GM19351 (cell line): ENCODE measurements around the gene FMN2.

Source experiments
- ATAC-seq: cut with Tn5 transposase; IDR thresholded peaks from one replicate; pipeline ENCODE4 v1.9.1; 2021; ENCODE audit warnings: mild to moderate bottlenecking, moderate library complexity; ENCODE audit not compliant: unreplicated experiment

The FMN2 gene

DNA sequence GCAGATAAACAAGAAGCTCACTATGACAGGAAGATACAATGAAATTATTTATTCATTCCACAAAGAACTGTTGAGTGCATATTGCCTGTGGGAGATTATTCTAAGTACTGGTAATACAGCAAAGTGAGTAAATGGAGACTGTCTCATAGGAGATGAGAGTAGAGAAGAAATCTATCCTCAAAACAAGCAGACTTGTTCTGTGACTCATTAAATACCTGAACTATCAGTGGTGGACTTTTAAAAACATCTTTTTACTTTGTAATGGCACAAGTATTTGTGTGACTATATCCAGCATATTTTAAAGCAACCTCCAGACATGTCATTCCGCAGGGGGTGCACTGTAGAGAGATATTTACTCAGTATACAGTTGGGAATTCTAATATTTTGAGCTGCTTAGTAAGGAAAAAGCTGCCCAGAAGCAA is 259.2 kb downstream of the FMN2 start:
- no peak for ATAC-seq

GRCh38 chr1:240351690-240352089 is 260.0 kb downstream of the FMN2 start:
- no peak for ATAC-seq

- no peak for ATAC-seq
Measured at GRCh38 chr1:240352769-240353168, 261.1 kb downstream of the FMN2 start.

GRCh38 chr1:240356568-240356967 is 264.9 kb downstream of the FMN2 start:
- ATAC-seq = no peak

DNA sequence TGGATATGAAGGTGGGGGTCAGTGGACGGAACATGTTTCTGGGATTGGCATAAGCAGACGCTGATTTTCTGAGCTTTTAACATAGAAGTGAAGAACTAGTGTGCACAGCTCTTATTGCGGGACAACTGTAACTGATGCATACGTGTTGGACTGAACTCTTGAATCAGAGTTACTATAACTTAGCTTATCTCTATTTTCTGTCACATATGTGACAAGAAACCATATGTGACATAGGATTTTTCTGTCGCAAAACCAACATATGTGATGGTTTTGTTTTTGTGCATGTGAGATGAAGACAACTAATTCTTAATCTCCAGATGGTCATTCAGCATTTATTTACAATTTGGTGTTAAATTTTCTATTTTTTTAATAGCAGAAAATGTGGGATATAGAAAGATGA is 270.4 kb downstream of the FMN2 start:
- no peak for ATAC-seq

DNA sequence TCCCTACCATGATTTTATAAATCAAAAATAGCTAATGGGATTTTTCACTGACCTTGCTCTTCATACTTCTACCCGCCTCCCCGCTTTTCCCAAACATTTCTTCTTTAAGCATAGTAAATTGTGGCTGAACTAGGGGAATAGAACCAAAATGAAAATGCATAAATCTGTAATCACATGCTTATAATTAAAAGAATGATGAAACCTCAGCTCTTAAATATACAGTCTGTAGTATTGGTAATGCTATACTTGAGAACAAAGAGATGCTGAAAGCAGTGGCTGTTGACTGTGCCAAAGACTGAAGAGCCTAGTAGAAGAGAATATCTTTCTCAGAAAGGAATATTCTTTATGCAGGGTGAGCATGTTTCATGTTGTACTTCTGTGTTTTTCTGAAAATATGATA is 271.1 kb downstream of the FMN2 start:
- no peak for ATAC-seq

GRCh38 chr1:240363315-240363714 is 271.6 kb downstream of the FMN2 start:
- ATAC-seq = no peak

DNA sequence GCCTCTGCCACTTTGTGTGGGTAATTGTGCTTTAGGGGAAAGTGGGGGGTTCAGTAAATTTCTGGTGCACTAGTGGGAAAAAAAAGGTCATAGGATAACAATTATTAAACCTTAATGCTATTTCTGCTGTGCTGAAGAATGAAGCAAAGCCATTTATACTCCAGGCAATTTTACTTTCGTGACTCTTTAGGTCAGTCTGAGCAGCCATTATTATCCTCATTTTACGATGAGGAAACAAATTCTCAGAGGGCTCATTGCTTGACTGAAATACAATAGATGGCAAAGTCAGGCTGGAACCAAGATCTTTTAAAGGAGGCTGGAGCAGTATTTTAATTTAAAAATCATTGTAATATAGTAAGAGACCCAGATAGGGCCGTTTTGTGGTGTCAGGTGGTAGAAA is 272.2 kb downstream of the FMN2 start:
- ATAC-seq = no peak

GRCh38 chr1:240366636-240367035 is 275.0 kb downstream of the FMN2 start:
- ATAC-seq = no peak

GRCh38 chr1:240385551-240385950 is 293.9 kb downstream of the FMN2 start:
- ATAC-seq = no peak

GRCh38 chr1:240385985-240386978 is 294.6 kb downstream of the FMN2 start:
- ATAC-seq = no peak

- no peak for ATAC-seq
Measured at GRCh38 chr1:240387051-240387450, 295.4 kb downstream of the FMN2 start.

DNA sequence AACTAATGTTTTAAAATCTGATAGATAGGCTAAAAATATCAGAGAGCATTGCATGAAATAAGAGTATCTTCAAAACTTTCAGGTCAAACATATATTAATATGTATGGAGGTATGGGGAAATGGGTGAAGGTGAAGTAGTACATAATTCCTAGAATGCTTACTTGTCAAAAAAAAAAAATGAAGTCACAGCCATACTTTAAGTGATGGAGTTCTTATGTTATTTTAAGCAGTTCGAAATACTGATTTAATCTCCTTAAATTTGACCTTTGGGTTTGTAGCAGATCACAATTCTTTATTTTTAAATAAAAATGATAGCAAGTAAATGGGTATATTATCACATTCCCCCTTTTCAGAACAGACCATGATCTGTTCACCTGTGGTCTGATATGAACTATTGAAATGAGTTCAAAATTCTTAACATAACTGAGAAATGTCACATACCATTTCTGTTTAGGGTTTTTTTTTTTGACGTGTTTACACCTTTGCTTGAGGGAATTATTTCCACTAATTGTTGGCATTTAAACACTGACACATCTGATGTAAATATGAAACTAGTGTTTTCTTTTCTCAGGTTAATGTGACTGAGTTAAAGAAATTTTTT is 300.1 kb downstream of the FMN2 start:
- ATAC-seq = no peak

DNA sequence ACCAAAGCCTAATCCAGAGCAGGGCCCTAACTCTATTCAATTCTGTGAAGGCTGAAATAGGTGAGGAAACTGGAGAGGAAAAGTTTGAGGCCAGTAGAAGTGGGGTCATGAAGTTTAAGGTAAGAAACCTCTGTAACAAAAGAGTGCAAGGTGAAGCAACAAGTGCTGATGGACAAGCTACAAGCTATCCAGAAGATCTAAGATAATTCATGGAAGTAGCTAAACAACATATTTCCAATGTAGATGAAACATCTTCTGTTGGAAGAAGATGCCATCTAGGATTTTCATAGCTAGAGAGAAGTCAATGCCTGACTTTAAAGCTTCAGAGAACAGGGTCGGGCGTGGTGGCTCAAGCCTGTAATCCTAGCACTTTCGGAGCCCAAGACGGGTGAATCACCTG is 302.7 kb downstream of the FMN2 start:
- ATAC-seq = no peak

DNA sequence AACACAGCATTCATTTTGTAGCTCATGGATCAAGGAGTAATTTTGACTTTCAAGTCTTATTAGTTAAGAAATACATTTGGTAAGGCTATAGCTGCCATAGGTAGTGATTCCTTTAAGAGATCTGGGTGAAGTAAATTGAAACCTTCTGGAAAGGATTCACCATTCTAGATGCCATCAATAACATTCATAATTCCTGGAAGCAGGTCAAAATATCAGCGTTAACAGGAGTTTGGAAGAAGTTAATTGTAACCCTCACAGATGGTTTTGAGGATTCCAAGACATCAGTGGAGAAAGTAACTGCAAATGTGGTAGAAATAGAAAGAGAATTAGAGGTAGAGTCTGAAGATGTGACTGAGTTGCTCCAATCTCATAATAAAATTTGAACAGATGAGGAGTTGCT is 303.7 kb downstream of the FMN2 start:
- ATAC-seq = no peak

- ATAC-seq = no peak
Measured at GRCh38 chr1:240399381-240399780, 307.7 kb downstream of the FMN2 start.

GRCh38 chr1:240401731-240402130 is 310.0 kb downstream of the FMN2 start:
- no peak for ATAC-seq

GRCh38 chr1:240402326-240402725 is 310.6 kb downstream of the FMN2 start:
- no peak for ATAC-seq

DNA sequence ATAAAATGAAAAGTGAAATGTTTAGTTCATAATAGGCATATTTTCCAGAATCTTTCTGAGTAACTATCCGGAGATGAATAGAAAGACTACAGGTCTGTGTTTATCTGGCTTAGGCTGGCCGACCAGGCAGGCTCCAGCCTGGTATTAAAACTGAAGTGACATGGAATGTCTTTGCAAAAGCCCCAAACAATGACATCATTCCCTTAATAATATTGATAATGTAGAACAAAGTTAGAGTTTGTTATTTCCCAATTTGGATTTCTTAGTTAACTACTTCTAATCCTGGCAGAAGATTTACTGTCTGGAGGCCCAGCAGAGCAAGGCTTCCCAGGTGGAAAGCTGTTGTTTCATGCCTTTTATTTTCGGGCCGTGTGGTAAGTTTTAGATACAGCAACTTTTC is 312.6 kb downstream of the FMN2 start:
- ATAC-seq = no peak

DNA sequence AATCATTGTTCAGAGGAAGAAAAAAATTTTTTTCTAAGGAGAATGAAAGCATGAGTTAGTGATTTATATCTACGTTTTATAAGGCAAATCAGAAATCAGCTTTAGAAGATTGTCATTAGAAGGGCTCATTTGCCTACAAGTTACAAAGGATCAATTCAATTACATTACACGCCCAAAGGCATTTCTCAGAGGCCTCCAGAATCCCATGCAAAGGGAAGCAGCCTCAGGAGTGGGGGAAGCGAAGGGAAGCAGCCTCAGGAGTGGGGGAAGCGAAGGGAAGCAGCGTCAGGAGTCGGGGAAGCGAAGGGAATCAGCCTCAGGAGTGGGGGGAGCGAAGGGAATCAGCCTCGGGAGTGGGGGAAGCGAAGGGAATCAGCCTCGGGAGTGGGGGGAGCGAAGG is 314.1 kb downstream of the FMN2 start:
- ATAC-seq = no peak

DNA sequence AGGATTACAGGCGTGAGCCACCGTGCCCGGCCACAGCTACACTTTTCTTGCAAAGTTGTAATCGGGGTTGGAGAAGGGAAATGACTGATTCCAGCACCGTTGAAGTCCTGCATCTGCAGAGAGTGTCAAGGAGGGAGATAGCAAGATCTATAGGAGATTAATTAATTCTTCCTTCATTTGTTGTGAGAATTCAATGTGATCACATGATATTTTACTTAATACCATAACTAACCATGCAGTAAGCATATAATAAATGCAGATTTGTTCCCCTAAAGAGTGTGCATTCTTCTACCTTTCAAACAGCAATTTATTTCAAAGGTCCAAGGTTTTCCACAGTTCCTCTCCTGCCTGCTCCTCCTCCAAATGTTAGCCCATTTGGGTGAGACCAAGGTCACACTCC is 315.7 kb downstream of the FMN2 start:
- no peak for ATAC-seq

GRCh38 chr1:240409615-240410014 is 317.9 kb downstream of the FMN2 start:
- no peak for ATAC-seq
